K562 (cell line): ENCODE measurements around the gene LGALS9B. TPM values are rescaled to one million over a fixed set of nuclear protein-coding genes. Genes with fewer than 3 reads are reported as not detected.
"Not testable (repeated sequence)": the region's sequence is repeated elsewhere in the genome, so short reads cannot be mapped to it uniquely, and the experiment has no call there.

Source experiments
- ATAC-seq: fragments of 200-7000 bp; cut with Tn5 transposase; 3 replicates; pipeline ENCODE4 v1.9.1; 2020; ENCODE audit warnings: moderate library complexity
- BruUV-seq: library from RNA; stranded (reverse); fragments of 400-500 nt; replicated peaks from 2 replicates; lab custom pipeline; 2021; lab: Mats Ljungman, UMichigan
- CTCF ChIA-PET: fragments of 300-600 bp; formaldehyde crosslinking; extraction: SDS; loops from one replicate; lab custom pipeline; 2021; ENCODE audit warnings: low intra/inter-chr PET ratio; lab: Yijun Ruan, JAX
- POLR2A ChIA-PET: fragments of 300-600, 350-650 bp; sonication (Branson Sonifier 250); formaldehyde crosslinking; extraction: SDS; loops from one replicate; lab custom pipeline; 2021; ENCODE audit warnings: antibody characterized with exemption, inconsistent platforms; lab: Yijun Ruan, JAX
- DNase-seq, 4 experiments: peaks; one replicate each; pipeline versions ENCODE4 v3.0.0 to v3.0.0-alpha.2; 2011 to 2018; ENCODE audit warnings: low spot score in 3 of 4, mixed read lengths in 3 of 4; ENCODE audit errors: extremely low read depth in 1 of 4
- FAIRE-seq: peaks from 2 replicates; lab custom pipeline; 2011; peaks lifted over from hg19 to GRCh38; lab: Jason Lieb, UNC
- H2AFZ ChIP-seq: 2 replicates; pipeline ENCODE4 v1.6.0; 2011; ENCODE audit warnings: low read depth, low read length, control low read depth, inconsistent platforms
- H3K27ac ChIP-seq: fragments of 200-600 bp; 3 replicates; pipeline ENCODE4 v1.8.0; 2011; ENCODE audit warnings: low read depth, mild to moderate bottlenecking, control low read depth, inconsistent platforms, low read length, moderate library complexity, mixed read lengths; ENCODE audit errors: extremely low read depth
- H3K27me3 ChIP-seq, 2 experiments: fragments of 300-600 bp in 1 of 2; 2 replicates in 1 of 2; 3 replicates in 1 of 2; pipeline versions ENCODE4 v1.6.0 to v1.8.0; 2011; ENCODE audit warnings: inconsistent platforms in 2 of 2, low read length in 2 of 2, mild to moderate bottlenecking in 1 of 2, mixed read lengths in 1 of 2, moderate library complexity in 1 of 2; ENCODE audit not compliant: control insufficient read depth in 2 of 2, insufficient read depth in 2 of 2
- H3K36me3 ChIP-seq: fragments of 300-600 bp; 3 replicates; pipeline ENCODE4 v1.8.0; 2011; ENCODE audit warnings: mild to moderate bottlenecking, low read length, inconsistent platforms; ENCODE audit not compliant: control insufficient read depth, insufficient read depth
- H3K4me1 ChIP-seq, 2 experiments: fragments of 200-600 bp in 1 of 2; replicated peaks in 1 of 2; 2 replicates in 1 of 2; 3 replicates in 1 of 2; pipeline versions ENCODE4 v1.5.1 to v1.8.0; 2011; ENCODE audit warnings: inconsistent platforms in 2 of 2, low read length in 2 of 2, mild to moderate bottlenecking in 1 of 2, mixed read lengths in 1 of 2, moderate library complexity in 1 of 2; ENCODE audit not compliant: control insufficient read depth in 2 of 2, insufficient read depth in 2 of 2
- H3K4me2 ChIP-seq: 2 replicates; pipeline ENCODE4 v1.6.1; 2011; ENCODE audit warnings: low read length, control low read depth, inconsistent platforms, mixed read lengths; ENCODE audit not compliant: insufficient read depth
- H3K4me3 ChIP-seq: fragments of 200-600 bp; sonication (generic), shearing (Covaris generic); 2 replicates; pipeline ENCODE4 v1.5.1; 2016; ENCODE audit warnings: control low read depth, inconsistent platforms
- H3K79me2 ChIP-seq: fragments of 200-600 bp; 3 replicates; pipeline ENCODE4 v1.8.0; 2011; ENCODE audit warnings: low read length, inconsistent platforms; ENCODE audit not compliant: control insufficient read depth, insufficient read depth
- H3K9ac ChIP-seq, 2 experiments: 2 replicates each; pipeline versions ENCODE4 v1.6.0 to v1.6.1; 2011; ENCODE audit warnings: low read depth in 2 of 2, low read length in 2 of 2, control low read depth in 1 of 2, inconsistent platforms in 1 of 2, mild to moderate bottlenecking in 1 of 2, mixed read lengths in 1 of 2; ENCODE audit not compliant: insufficient read depth in 1 of 2
- H3K9me1 ChIP-seq: one replicate; pipeline ENCODE4 v1.6.0; 2011; ENCODE audit warnings: inconsistent platforms, mild to moderate bottlenecking, low read length, moderate library complexity; ENCODE audit not compliant: control insufficient read depth, insufficient read depth
- H3K9me3 ChIP-seq: replicated peaks from 2 replicates; pipeline ENCODE4 v1.5.1; 2011; ENCODE audit warnings: low read depth, low read length, inconsistent platforms; ENCODE audit not compliant: control insufficient read depth, insufficient read depth
- H4K20me1 ChIP-seq: replicated peaks from 2 replicates; pipeline ENCODE4 v1.6.1; 2011; ENCODE audit warnings: low read length, inconsistent platforms, mixed read lengths; ENCODE audit not compliant: control insufficient read depth, insufficient read depth
- WGBS: fragments of 100-300 bp; shearing (Covaris generic); methylation state at CpG from one replicate; pipeline ENCODE4 v1.1.6; 2016; ENCODE audit warnings: low coverage, mixed read lengths; ENCODE audit not compliant: insufficient coverage; ENCODE audit errors: missing lambda C conversion rate; 5-methylcytosine and 5-hydroxymethylcytosine counted together
- in situ Hi-C: fragments of 300-500 bp; cut with MboI; formaldehyde crosslinking; loops from 4 replicates; pipeline ENCODE4 v1.15.0; 2018; ENCODE audit warnings: inconsistent platforms, mixed read lengths
- intact Hi-C: fragments of 100-400 bp; cut with micrococcal nuclease; formaldehyde crosslinking; loops from 2 replicates; pipeline ENCODE4 v1.14.2; 2022
- polyA plus RNA-seq, 8 experiments: library from polyadenylated mRNA; depleted of rRNA in 4 of 8; stranded (reverse) in 5 of 8; unstranded in 3 of 8; fragments of >200 nt; fragmentation: Nextera tagmentation in 2 of 8; fragmentation: Illumina TruSeq in 1 of 8; extraction: Ambion mirVana in 2 of 8; extraction: Trizol in 1 of 8; gene quantifications; 2 replicates each; pipeline versions ENCODE4 v1.2.1 to v1.2.3, GENCODE V29; 2011 to 2014; ENCODE audit warnings: inconsistent platforms in 1 of 8, missing spikeins in 1 of 8
- total RNA-seq, 7 experiments: library from RNA; depleted of rRNA in 6 of 7; stranded (reverse); fragments of >200 nt in 6 of 7; fragmentation: Illumina TruSeq in 2 of 7; extraction: Trizol in 2 of 7; gene quantifications; 2 replicates each; pipeline versions ENCODE4 v1.2.1 to v1.2.3, GENCODE V29; 2011 to 2021; ENCODE audit warnings: low replicate concordance in 1 of 7

LGALS9B gene
- total and polyA plus RNA-seq, 9 of the 15 experiments (the other 6 are each of a cell fraction or from before 2014, with no cell fraction given), result not detected

DNA sequence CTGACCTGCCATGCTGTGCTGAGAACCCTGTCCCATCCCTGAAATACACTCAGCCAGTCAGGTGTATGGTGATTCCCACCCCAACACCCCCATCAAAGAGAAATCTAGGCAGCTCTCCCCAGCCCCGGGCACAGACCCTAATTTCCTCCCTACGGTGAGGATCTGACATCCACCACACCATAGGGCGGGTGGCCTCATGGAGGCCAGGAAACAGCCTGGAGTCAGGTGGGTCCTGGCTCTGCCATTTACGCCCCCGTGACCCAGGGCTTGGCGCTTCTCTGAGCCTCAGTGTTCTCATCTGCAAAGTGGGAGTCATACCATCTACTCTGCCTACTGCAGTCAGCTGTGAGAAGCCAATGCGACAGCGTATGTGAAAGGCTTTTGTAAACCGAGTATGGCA is 27.4 kb upstream of the LGALS9B start:
- H3K9ac ChIP-seq, H3K4me2 ChIP-seq, intact Hi-C loops: not testable (repeated sequence)

DNA sequence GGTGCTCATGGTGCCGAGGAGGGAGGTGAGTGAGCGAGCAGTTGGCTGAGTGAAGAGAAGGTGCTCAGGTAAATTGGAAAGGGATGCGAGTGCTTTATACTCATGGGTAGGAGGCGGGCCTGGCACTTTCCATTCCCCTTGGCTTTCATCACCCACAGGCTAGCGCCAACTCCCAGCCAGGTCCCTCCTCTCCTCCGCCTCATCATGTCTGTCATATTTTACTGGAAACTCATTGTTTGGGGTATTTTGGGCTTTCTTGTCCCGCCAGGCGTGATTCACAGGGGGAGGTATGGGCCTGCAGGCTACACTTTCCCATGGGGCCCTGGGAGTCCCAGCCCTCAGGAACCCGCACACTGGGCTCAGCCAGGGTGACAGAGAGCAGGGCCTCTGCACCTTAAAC is 26.8 kb upstream of the LGALS9B start:
- intact Hi-C loops, BruUV-seq, H3K4me2 ChIP-seq, CTCF ChIA-PET, H3K27ac ChIP-seq, FAIRE-seq, DNase-seq, H4K20me1 ChIP-seq, H3K4me1 ChIP-seq, H3K9ac ChIP-seq, H3K9me3 ChIP-seq, H3K9me1 ChIP-seq, H3K79me2 ChIP-seq, H2AFZ ChIP-seq, POLR2A ChIA-PET, ATAC-seq, H3K27me3 ChIP-seq, H3K36me3 ChIP-seq, in situ Hi-C loops, H3K4me3 ChIP-seq: not testable (repeated sequence)
- 25% methylated on average over 2 of the region's 9 CpGs for WGBS

More for the DNA sequence above, 27.4 kb upstream of the LGALS9B start:
- H3K4me1 ChIP-seq, H3K27me3 ChIP-seq, H3K4me3 ChIP-seq, H3K79me2 ChIP-seq, FAIRE-seq, H3K36me3 ChIP-seq, H2AFZ ChIP-seq, BruUV-seq, ATAC-seq, CTCF ChIA-PET, DNase-seq, H3K9me1 ChIP-seq, H3K9me3 ChIP-seq, H4K20me1 ChIP-seq, in situ Hi-C loops, POLR2A ChIA-PET, H3K27ac ChIP-seq: not testable (repeated sequence)
- WGBS, result 3% methylated on average over 3 of the region's 9 CpGs

DNA sequence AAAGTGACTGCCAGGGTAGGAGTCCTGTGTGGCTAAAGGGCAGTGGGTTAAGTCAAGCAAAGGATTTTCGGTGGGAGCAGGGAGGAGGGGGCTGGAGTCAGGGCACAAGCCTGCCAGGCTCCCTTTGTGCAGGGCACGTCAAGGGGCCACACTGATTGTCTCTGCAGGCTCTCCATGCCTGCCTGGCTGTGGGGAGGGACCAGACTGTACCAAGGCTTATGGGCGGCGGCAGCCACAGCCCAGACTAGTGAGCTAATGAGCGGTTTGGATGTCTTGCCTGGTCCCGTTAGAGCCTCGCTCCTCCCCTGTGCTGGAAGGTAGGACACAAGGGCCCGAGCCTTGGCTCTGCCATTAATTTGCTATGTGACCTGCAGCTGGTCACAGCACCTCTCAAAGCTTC is 25.6 kb upstream of the LGALS9B start:
- H3K9me3 ChIP-seq, DNase-seq, H3K36me3 ChIP-seq, H3K4me3 ChIP-seq, intact Hi-C loops, H3K4me2 ChIP-seq, H3K79me2 ChIP-seq, CTCF ChIA-PET, H3K27ac ChIP-seq, ATAC-seq, POLR2A ChIA-PET, H3K27me3 ChIP-seq, H3K9ac ChIP-seq, FAIRE-seq, H3K4me1 ChIP-seq, in situ Hi-C loops, BruUV-seq, H4K20me1 ChIP-seq, H2AFZ ChIP-seq, H3K9me1 ChIP-seq: not testable (repeated sequence)
- 0% methylated on average over 3 of the region's 8 CpGs for whole genome bisulfite sequencing

DNA sequence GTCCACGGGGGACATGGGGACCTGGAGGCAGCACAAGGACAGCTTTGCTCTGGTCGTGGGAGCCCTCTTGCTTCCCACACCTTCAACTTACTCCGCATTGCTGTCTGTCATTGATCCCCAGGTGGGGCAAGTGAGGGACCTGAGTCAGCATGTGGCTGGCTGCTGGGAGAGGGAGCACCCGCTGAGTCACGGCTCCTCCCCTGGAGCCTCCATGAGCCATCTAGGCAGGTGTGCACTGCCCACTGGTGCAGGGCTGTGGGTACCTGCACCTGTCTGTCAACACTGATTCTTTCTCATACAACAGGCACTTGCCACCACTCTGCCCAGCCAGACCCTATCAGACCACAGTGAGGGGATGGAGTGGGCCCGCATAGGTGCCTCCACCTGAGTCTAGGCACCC is 24.8 kb upstream of the LGALS9B start:
- DNase-seq, H3K27ac ChIP-seq, H2AFZ ChIP-seq, H3K36me3 ChIP-seq, H3K9me3 ChIP-seq, BruUV-seq, ATAC-seq, H3K4me2 ChIP-seq, H3K4me1 ChIP-seq, intact Hi-C loops, H3K9me1 ChIP-seq, H3K79me2 ChIP-seq, POLR2A ChIA-PET, H3K4me3 ChIP-seq, H3K27me3 ChIP-seq, H4K20me1 ChIP-seq, H3K9ac ChIP-seq, FAIRE-seq, CTCF ChIA-PET, in situ Hi-C loops: not testable (repeated sequence)
- no CpG with 5 or more reads among the region's 6 CpGs for WGBS
